Tibial nerve (tissue), 4 donors: Measurements from ENCODE around the gene TP63. TPM values are rescaled to one million over a fixed set of nuclear protein-coding genes. Genes with fewer than 3 reads are reported as not detected.
"Not testable (repeated sequence)": the region's sequence is repeated elsewhere in the genome, so short reads cannot be mapped to it uniquely, and the experiment has no call there.

ENCODE experiments used
- DNase-seq, 2 donors: peaks; one replicate each; pipeline ENCODE4 v3.0.0-alpha.2; 2019; ENCODE audit warnings: low spot score in 2 of 2
- H3K27ac ChIP-seq, 4 donors: fragments of 200-600 bp; sonication (generic) in 3 of 4; one replicate each; pipeline ENCODE4 v1.5.1; 2017 to 2019; ENCODE audit warnings: mild to moderate bottlenecking in 1 of 4
- H3K27me3 ChIP-seq, 2 donors: fragments of 200-600 bp; sonication (generic) in 1 of 2; one replicate each; pipeline versions ENCODE4 v1.5.1 to v1.6.0; 2017 to 2019
- H3K36me3 ChIP-seq, 3 donors: fragments of 200-600 bp; sonication (generic); one replicate each; pipeline ENCODE4 v1.5.1; 2018 to 2019
- H3K4me1 ChIP-seq, 4 donors: fragments of 200-600 bp; sonication (generic) in 3 of 4; one replicate each; pipeline ENCODE4 v1.5.1; 2017 to 2019
- H3K4me3 ChIP-seq, 4 donors: fragments of 200-600 bp; sonication (generic) in 3 of 4; one replicate each; pipeline ENCODE4 v1.5.1; 2017 to 2019; ENCODE audit warnings: mild to moderate bottlenecking in 1 of 4, moderate library complexity in 1 of 4
- H3K9me3 ChIP-seq, 4 donors: fragments of 200-600 bp; sonication (generic) in 3 of 4; one replicate each; pipeline ENCODE4 v1.5.1; 2017 to 2019
- CTCF ChIP-seq, 5 experiments: fragments of 200-600 bp in 3 of 5; fragments of 450-650 bp in 2 of 5; sonication (generic) in 3 of 5; IDR thresholded peaks; one replicate each; pipeline ENCODE4 v1.5.1; 2016 to 2019; ENCODE audit warnings: antibody characterized with exemption in 5 of 5, mild to moderate bottlenecking in 3 of 5, moderate library complexity in 2 of 5
- EP300 ChIP-seq, 2 donors: sonication (generic); formaldehyde crosslinking; IDR thresholded peaks; one replicate each; pipeline ENCODE4 v1.6.1; 2017; ENCODE audit warnings: antibody characterized with exemption in 2 of 2, mild to moderate bottlenecking in 1 of 2
- POLR2A ChIP-seq, 2 donors: fragments of 450-650 bp; IDR thresholded peaks; one replicate each; pipeline ENCODE4 v1.6.1; 2017; ENCODE audit warnings: antibody characterized with exemption in 2 of 2, mild to moderate bottlenecking in 2 of 2, moderate library complexity in 2 of 2
- WGBS, 2 donors: methylation state at CpG; one replicate each; pipeline ENCODE4 v1.1.5; 2018; 5-methylcytosine and 5-hydroxymethylcytosine counted together
- total RNA-seq, 4 donors: library from RNA; depleted of rRNA; stranded (reverse); fragments of >200 nt; gene quantifications; one replicate each; pipeline ENCODE4 v1.1.0, GENCODE V29; 2016

Gene TP63
- total RNA-seq, 4 donors from 2014 or later: 1.7 to 7.5 (median 4.2) TPM; not detected in 1

DNA sequence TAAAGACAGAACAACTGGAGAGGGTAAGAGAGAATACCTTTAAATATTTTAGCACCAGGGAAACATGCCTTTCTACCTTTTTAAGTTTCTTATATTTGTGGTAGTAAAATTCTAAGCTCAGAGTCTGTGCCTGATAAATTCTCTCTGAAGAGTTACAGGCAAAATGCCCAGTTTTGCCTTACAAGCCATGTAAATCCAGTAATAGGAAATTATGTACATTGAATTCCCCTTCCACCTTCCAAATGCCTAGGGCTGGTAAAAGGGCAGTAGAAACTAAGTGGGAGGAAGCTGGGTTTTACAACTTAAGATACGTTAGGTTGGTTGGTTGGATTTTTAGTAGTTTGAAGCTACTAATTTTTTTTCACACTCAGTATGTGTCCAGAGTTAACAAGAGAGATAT is 43.1 kb upstream of the TP63 start:
- TF ChIP-seq EP300 (IDR thresholded peaks at IDR 0.05) (no peak), POLR2A (IDR thresholded peaks at IDR 0.05) (no peak), CTCF (IDR thresholded peaks at IDR 0.05) (no peak)
- H3K27me3 ChIP-seq: no peaks in the 10 kb centered on the region
- peaks cover 0 to 6% (median 2%) of the 10 kb centered on the region in 4 donors for H3K9me3 ChIP-seq
- no peak overlapping the region for H3K4me3 ChIP-seq
- no peaks in the 10 kb centered on the region for H3K4me1 ChIP-seq
- H3K27ac ChIP-seq: no peak overlapping the region
- WGBS, 2 donors: 44 to 67% methylated on average over 1 of the region's 1 CpG
- no peak for DNase-seq
- H3K36me3 ChIP-seq: no peaks in the 10 kb centered on the region

DNA sequence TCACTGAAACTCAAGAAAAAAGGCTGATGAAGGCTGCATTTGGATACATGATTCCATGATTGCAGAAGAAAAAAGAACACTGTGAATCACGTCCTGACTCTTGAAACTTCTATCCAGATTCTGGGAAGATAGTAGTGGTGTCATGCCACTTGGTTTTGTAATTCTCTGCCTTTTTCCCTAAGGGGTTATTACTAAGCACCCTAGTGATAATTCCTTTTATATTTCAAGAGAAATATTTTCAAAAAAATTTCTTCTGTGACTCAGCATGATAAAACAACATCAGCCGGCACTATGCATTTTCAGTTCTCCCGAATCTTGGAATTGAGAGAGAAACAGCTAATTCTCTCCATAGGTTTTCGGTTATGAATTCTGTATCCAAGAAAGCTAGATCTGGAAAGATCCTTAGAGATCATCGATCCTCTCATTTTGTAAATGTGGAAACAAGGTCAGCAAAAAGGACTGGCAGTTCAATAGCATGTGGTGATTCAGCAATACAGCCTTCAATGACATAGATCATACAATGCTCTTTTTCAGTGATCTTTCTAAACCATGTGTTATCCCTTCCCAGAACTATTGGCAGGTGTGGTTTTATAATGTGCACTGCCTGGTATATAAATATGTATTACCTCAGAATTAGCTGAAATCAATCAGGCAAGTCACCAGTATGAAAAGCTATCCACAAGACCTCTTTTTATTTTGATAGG is 42.6 kb upstream of the TP63 start:
- Histone ChIP-seq H3K9me3 (peaks cover 0 to 6% (median 2%) of the 10 kb centered on the region in 4 donors), H3K36me3 (no peaks in the 10 kb centered on the region), H3K4me1 (no peaks in the 10 kb centered on the region), H3K27me3 (no peaks in the 10 kb centered on the region), H3K4me3 (no peak overlapping the region), H3K27ac (no peak overlapping the region)
- TF ChIP-seq POLR2A (IDR thresholded peaks at IDR 0.05) (no peak), EP300 (IDR thresholded peaks at IDR 0.05) (no peak), CTCF (IDR thresholded peaks at IDR 0.05) (no peak)
- 71 to 78% methylated on average over 5 of the region's 5 CpGs for WGBS, 2 donors
- DNase-seq: no peak

DNA sequence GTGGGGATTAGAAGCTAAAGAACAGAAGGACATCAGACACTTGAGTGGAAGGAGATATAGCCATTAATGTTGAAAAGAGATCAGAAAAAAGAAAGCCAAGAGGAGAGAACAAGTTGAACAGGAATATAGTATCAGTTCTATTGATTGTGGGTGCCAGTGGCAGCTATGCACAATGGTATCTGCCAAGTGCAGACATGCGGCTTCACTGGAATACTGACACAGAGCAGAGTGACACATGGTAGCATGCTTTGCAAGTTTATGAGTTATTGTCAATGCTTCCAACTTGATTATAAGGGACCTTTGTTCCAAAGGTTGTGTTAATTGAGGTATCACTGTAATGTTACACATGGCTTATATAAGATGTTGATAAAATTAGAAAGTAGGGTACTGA is 42.0 kb upstream of the TP63 start:
- 86 to 88% methylated on average over 1 of the region's 1 CpG for WGBS, 2 donors

DNA sequence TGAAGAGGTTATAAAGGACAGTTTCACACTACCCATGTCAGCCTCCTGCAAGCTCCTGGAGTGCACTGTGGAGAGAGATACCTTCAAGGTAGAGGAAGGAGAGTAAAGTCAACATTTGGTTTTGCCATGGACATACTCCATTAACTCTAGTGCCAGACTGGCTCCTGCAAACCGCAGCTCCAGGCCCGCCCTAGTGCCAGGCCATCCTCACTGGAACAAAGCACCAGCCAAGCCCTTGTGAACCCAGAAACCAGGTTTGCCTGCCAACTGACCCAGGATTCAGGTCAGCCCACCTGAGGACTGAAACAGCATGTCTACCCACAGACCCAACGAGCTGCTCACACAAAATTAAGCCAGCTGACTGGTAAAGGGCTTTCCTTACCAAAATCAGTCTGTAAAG is 41.0 kb upstream of the TP63 start:
- no peak overlapping the region for H3K4me3 ChIP-seq
- H3K9me3 ChIP-seq: peaks cover 0 to 6% (median 2%) of the 10 kb centered on the region in 4 donors
- WGBS, 2 donors: 86 to 87% methylated on average over 3 of the region's 3 CpGs
- TF ChIP-seq POLR2A (IDR thresholded peaks at IDR 0.05): no peak
- TF ChIP-seq CTCF (IDR thresholded peaks at IDR 0.05): no peak
- no peak for TF ChIP-seq EP300 (IDR thresholded peaks at IDR 0.05)
- no peaks in the 10 kb centered on the region for H3K4me1 ChIP-seq
- no peaks in the 10 kb centered on the region for H3K27me3 ChIP-seq
- H3K27ac ChIP-seq: no peak overlapping the region
- H3K36me3 ChIP-seq: no peaks in the 10 kb centered on the region
- DNase-seq: no peak

More for the DNA sequence above, 42.0 kb upstream of the TP63 start:
- DNase-seq: no peak
- no peak overlapping the region for H3K4me3 ChIP-seq
- H3K27me3 ChIP-seq: no peaks in the 10 kb centered on the region
- no peak overlapping the region for H3K27ac ChIP-seq
- H3K4me1 ChIP-seq: no peaks in the 10 kb centered on the region
- H3K9me3 ChIP-seq: peaks cover 0 to 6% (median 2%) of the 10 kb centered on the region in 4 donors
- no peak for TF ChIP-seq EP300 (IDR thresholded peaks at IDR 0.05)
- TF ChIP-seq POLR2A (IDR thresholded peaks at IDR 0.05): no peak
- no peak for TF ChIP-seq CTCF (IDR thresholded peaks at IDR 0.05)
- no peaks in the 10 kb centered on the region for H3K36me3 ChIP-seq

GRCh38 chr3:189593581-189593980 is 37.6 kb upstream of the TP63 start:
- Histone ChIP-seq H3K4me1 (no peaks in the 10 kb centered on the region), H3K27me3 (no peaks in the 10 kb centered on the region), H3K27ac (no peak overlapping the region), H3K9me3 (peaks cover 0 to 6% (median 2%) of the 10 kb centered on the region in 4 donors), H3K4me3 (no peak overlapping the region), H3K36me3 (no peaks in the 10 kb centered on the region)
- DNase-seq: no peak
- no peak for TF ChIP-seq POLR2A (IDR thresholded peaks at IDR 0.05)
- no peak for TF ChIP-seq EP300 (IDR thresholded peaks at IDR 0.05)
- no peak for TF ChIP-seq CTCF (IDR thresholded peaks at IDR 0.05)

DNA sequence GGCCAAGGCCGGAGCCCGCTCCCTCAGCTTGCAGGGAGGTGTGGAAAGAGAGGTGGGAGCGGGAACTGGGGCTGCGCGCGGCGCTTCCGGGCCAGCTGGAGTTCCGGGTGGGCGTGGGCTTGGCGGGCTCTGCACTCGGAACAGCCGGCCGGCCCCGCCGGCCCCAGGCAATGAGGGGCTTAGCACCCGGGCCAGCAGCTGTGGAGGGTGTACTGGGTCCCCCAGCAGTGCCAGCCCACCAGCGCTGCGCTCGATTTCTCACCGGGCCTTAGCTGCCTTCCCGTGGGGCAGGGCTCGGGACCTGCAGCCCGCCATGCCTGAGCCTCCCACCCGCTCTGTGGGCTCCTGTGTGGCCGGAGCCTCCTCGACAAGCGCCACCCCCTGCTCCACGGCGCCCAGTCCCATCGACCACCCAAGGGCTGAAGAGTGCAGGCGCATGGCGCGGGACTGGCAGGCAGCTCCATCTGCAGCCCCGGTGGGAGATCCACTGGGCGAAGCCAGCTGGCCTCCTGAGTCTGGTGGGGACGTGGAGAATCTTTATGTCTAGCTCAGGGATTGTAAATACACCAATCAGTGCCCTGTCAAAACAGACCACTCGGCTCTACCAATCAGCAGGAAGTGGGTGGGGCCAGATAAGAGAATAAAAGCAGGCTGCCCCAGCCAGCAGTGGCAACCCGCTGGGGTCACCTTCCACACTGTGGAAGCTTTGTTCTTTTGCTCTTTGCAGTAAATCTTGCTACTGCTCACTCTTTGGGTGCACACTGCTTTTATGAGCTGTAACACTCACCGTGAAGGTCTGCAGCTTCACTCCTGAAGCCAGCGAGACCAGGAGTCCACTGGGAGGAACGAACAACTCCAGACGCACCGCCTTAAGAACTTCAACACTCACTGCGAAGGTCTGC is 34.9 kb upstream of the TP63 start:
- not testable (repeated sequence) for H3K4me3 ChIP-seq, DNase-seq, H3K36me3 ChIP-seq, H3K4me1 ChIP-seq, H3K27ac ChIP-seq, H3K9me3 ChIP-seq, H3K27me3 ChIP-seq
- 92 to 94% methylated on average over 31 to 35 of the region's 45 CpGs for WGBS, 2 donors
